ENCODE data around the gene ZNF426.

ZNF426 gene

DNA sequence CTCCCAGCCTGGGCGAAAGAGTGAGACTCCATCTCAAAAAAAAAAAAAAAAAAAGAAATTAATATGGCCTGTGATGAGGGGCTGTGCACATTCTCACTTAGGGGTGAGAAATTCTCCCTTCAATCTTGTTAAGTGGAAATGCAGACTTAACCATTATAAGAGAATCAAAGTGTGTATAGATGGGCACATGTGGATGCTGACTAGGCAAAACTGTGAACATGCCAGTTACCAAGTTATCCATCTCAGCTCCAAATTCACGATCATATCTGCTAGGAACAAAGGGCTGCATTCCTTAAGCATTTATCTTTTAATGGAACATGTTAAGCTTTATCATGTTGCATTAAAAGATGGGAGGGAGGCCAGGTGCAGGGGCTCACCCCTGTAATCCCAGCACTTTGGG lies 44.3 kb downstream of the ZNF426 start:
- DNase-seq: no peak

DNA sequence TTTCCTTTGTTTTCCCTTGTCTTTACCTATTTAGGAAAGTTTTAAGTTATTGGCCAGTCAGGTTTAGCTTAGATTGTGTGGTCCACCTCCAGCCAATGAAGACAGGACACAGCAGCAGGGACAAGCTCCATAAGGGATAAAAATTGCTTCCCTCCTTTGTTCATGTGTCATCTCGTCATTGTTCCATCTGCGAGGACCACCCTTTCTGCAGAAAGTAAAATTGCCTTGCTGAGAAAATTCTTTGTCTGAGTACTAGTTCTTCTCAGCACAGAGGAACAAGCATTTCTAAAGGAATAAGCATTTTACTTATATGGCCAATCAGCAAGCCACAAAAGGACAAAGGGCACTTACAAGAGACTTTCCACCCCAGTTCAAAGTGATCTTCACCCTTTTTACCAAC lies 51.4 kb downstream of the ZNF426 start:
- no peak for DNase-seq

DNA sequence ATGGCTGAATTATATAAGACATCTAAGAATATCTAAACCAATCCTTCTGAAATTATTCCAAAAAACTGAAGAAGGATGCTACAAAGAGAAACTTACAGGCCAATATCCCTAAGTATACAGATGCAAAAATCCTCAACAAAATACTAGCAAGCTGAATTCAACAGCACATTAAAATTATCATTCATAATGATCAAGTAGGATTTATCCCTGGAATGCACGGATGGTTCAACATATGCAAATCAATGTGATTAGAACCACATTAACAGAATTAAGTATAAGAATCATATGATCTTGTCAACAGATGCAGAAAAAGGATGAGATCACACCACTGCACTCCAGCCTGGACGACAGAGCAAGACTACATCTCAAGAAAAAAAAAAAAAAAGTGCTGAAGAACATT lies 53.3 kb downstream of the ZNF426 start:
- DNase-seq: no peak

DNA sequence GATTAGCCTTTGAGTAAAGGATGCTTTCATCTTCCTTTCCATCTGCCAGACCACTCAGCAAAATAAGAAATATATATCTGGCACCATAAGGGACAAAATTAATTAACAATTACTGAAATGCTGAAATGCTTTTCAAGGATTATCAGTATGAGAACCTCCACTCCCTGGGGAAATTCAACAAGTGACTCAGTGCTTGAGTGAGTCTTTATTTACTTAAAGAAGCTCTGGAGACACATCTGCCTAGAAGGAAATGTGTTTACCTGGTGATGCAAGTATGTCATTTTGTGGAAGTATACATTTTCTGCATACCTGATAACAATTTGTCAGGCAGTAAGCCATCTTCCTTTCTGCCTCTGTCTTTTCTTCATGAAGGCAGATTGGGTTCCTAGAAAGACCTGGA lies 63.5 kb downstream of the ZNF426 start:
- no peak for DNase-seq

Data from CD4-positive, alpha-beta T cell treated with Interleukin-21 for 1 hour (primary cell).